NCI-H1694 (cell line): ENCODE data around the gene GGT6.

Source experiments
- DNase-seq: peaks from one replicate; lab custom pipeline; 2025; lab: John Stamatoyannopoulos, UW

Gene GGT6

DNA sequence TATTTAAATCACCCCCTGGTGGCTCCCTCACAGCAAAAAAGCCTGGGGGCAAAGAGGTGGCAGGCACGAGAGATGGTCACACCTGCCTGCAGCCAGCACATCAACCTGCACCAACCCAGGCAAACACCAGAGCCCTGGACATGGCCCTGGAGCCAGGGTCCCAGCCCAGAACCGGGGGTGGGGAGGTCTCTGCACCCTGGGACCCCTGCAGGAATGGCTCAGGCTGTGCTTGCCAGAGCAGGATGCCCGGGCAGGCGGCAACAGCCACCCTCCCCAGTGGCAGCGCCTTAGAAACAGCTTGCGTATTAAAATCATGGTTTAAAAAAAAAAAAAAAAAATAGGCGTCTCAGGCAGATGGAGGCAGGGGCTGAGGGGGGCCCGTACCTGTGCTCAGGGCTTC is 21.4 kb downstream of the GGT6 start:
- no peak for DNase-seq

DNA sequence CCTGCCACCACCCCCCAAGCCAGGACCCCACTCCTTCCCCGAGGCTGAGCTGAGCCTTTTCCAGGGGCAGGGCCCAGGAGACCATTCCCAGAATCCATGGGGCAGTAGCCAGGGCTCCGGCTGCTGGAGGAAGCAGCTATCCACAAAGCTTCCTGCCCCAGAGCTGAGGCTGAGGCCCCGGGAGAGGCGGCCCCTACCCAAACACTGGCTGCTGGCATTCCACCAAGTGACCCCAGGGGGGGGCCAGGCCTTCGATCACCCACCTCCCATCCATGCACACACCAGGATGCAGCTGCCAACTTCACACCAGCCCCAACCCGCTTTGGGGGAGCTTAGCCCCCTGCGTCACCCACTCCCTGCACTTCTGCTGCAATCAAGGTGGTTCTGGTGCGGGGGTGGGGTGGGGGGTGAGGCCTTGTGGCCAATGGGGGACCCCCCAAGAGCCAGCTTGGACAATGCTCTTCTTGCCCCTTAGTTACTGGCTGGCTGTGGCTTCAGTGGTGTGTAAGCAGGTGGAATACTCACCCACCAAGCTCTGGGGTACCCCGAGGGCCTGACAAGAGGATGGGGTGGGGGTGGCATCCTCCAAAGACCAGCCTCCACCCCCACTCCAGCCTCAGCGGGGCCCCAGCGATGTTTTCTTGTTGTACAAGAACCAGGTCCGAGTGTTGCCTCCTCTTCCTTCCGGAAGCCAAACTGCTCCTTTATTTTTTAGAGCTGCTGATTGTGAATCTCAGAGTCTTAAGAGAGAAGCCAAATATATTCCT is 22.0 kb downstream of the GGT6 start:
- no peak for DNase-seq

DNA sequence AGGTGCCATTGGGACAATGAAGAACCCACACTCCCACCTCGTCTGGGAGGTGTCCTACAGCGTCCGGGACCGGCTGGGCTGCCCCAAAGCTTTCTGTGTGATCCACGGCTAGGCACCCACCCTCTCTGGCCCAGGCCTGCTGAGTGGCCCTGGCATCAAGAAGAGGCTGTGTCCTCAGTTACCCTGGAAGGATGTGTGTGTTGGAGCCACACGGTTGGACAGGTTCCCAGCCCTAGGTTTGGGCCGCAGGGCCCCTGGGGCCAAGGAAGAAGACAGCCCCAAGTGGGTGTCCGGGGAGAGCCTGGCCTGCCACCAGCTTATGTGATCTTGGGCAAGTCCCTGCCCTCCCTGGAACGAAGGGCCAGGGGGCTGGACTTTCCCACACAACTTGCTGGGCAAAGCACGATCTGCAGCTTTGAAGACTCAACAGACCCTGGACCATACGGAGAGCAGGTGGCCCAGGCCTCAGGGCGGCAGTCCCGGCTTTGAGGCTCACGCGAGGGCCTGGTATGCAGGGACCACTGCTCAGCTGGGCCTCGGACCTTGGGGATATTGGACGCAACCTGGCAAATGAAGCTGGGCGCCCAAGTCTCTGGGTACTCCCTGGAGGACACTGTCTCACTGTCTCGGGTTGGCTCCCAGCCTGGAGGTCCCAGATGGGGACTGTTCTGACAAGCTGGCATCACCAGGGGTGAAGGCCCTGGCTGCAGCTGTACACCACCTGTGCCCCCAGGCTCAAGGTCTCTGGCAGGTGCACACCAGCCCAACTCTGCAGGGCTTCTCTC is 22.7 kb downstream of the GGT6 start:
- DNase-seq: peak; percentile 72

DNA sequence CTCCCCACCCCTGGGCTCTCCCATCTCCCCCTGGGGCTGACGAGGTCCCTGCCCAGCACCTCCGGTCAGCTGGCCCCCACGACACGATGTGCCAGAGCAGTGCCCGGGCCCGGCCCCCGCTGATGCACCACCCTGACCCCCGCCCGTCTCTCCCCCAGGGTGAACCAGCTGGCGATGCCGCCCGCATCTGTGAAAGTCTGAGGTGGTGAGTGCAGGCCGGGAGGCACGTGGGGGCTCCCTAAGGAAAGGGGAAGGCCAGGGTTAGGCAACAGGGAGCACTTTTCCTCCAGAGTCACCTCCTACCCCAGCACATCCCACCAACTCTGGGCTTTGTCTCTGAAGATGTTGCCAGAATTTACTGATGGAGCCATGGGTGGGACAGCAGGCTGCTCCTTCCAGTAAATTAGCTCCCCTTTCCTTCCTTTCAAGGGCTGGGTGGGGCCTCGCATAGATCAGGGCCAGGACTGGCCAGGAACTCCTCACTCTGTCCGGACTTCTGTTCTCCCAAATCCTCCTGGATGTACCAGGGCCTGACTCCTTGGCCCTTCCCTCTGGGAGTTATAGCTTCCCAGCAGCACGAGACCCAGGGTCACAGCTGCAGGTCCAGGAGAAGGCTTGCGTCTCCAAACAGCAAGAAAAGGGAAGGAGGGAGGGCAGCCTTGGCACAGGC is 23.5 kb downstream of the GGT6 start:
- no peak for DNase-seq

DNA sequence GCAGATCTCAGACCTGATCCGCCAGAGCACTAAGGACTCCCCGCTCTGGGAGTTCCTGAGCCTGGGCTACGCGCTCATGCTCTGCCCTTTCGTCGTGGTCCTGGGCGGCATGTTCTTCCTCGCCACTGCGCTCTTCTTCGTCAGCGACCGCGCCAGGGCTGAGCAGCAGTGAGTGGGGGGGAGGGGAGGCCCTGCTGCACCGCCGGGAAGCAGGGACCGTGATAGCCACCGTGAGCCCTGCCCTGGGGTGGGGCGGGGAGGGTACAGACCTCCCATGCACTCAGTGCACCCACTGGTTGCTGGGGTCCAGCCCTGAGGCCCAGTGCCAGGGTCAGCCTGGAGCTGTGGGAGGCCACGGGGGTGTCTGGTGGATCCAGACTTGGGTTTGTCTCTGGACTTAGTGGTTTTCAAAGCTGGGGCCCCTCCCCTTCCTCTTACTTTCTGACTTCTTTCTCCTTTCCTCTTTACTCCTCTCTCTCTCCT is 24.1 kb downstream of the GGT6 start:
- DNase-seq: no peak

DNA sequence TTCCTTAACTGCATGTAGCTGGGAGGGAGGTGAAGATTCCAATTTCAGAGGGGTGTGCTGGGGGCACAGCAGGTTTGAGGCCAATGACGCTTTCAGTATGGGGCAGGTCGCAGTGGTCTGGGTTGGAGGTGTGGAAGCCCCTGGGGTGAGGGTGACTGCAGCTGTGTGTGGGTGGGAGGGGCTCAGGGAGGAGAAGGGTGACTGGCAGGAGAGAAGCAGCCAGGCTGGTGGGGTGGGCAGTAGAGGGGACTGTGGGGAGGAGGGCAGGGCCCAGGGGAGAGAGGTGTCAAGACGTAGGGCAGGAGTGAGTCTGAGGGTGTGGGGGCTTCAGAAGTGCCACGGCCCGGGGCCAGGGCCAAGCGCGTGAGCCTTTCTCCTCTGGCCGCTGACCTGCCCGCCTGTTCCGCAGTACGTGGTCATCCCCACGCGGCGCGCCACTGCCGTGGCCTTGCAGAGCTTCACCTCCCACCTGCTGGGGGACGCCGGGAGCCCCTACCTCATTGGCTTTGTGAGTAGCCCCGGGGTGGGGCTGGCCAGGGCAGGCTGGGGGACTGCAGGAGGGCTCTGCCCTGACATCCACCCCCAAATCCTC is 24.6 kb downstream of the GGT6 start:
- no peak for DNase-seq

DNA sequence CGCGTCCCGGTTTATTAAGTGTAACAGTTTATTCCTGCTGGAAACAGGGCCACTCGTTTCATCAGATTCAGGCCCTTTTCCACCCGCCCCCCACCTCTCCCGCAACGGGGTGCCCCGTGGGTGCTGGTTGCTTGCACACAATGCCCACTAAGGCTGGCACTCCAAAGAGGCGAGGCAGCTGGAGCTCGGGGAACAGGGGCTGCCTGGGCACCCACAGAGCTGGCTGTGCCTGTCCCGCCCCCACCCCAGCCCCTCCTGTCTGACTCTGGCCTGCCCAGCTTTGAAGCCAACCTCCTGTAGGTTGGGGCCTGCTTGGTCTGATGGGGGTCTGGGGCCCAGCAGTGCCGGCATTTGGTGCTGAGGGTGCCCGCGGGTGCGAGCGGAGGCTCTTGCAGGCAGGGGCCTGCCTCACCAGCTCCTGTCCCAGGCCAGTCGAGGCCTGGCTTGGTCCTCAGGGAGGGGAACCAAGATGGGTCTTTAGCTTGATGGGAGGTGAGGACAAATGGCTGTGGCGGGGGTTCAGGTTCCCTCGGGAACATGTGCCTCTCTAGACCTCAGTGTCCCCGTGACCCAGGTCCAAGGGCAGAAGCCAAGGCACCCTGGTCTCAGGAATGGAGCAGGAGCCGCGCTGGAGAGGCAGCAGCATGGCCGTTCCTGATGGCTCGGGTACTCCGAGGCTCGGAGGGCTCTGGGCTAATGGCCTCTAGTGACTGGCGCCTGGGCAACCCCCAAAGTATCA is 25.3 kb downstream of the GGT6 start:
- no peak for DNase-seq

DNA sequence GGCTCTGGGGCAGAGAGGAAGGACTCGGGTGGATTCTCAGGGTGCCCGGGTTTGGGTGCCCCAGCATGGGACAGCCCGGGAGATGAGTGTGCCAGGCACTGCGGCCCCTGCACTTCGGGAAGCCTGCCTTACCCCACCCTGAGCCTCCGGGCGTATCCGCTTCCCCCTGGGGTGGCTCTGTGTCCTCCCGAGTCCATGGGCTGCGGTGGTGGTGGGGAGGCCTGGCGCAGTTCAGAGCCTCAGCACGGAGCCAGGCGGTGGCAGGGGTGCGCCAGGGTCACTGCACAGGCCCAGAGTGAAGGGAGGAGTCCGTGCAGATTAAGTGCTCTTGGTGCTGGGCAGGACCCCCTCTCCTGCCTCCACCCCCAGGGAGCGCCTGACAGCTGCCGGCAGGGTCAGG is 25.9 kb downstream of the GGT6 start:
- DNase-seq: no peak

DNA sequence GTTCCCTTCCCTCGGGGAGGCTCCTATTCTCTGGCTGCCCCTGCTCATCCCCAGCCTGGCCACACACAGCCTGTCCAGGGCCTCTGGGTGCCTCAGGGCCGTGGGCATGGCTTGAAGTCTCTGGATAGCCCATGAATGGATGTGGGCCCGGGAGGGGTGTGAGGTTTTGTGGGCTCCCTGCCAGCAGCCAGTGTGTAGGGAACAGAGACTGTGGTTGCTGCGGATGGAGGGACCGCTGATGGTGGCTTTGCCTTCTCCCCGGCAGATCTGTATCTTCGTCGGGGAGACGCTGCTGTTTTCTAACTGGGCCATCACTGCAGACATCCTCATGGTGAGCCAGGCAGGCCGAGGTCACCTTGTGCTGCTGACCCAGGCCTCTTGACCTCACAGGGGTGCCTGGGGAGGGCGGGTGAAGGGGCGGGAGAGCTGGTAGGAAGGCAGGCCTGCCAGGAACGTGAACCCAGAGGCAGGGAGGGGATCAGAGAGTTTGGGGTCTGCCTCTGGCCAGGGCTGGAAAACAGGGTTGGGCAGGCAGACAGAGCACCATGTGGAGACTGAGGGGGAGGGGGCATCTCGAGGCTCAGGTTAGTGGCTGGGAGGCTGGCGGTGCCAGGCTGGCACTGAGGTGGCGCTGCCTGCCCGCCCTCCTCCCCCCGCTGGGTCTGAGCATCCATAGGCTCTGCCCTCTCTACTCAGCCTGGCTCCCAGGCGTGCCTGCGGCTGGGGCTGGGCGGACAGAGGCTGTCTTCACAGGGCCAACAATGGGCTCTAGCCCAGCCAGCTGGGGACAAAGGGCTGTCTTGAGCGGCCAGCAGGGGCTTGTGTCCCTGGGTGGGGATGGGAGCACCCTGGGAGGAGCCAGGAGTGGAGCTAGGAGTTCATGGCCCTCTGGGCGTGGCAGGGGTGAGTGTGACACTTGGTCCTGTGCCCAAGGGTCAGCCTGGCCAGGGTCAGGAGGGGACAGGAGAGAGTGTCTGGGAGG is 26.6 kb downstream of the GGT6 start:
- DNase-seq: no peak

DNA sequence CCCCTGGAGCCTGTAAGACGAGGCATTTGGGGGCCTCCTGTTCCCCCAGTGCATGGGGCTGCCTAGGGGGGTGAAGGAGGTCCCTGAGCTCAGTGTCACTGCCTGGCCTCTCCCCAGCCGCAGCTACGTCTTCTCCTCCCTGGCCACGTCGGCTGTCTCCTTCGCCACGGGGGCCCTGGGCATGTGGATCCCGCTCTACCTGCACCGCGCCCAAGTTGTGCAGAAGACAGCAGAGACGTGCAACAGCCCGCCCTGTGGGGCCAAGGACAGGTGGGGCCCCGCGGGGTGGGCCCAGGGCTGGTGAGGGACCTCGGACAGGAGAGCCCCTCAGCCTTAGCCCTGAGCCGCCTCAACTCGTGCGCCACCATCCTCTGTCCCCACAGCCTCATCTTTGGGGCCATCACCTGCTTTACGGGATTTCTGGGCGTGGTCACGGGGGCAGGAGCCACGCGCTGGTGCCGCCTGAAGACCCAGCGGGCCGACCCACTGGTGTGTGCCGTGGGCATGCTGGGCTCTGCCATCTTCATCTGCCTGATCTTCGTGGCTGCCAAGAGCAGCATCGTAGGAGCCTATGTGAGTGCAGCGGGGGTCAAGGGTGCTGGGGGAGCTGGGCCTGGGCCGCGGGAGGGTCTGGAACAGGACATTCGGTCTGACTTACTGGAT is 27.4 kb downstream of the GGT6 start:
- no peak for DNase-seq

DNA sequence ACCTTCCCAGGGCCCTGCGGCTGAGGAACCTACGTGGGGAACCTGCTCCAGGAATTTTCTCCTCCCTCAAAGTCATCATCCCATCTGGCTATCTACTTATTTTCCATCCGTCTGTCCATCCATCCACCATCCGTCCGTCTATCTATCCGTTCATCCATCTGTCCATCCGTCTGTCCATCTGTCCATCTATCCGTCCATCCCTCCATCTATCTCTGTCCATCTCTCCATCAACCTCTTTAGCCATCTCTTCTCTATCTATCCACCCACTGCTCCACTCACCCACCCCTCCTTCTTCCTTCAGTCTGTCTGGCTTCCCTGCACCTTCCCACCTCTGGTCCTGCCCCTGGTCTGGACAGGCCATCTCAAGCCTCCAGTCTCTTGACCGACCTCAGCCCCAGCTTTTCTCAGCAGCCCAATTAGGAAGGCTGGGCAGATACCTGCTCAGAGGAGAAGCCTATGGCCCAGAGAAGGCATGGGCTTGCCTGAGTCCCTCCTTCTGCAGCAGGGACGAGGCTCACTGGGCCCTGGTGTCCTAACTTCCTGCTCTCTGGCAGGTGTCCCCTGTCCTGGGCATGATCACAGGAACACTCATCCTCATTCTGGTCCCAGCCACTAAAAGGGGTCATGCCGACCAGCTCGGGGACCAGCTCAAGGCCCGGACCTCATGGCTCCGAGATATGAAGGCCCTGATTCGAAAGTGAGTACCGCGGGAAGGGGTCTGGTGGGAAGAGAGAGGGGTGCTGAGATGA is 28.2 kb downstream of the GGT6 start:
- no peak for DNase-seq

DNA sequence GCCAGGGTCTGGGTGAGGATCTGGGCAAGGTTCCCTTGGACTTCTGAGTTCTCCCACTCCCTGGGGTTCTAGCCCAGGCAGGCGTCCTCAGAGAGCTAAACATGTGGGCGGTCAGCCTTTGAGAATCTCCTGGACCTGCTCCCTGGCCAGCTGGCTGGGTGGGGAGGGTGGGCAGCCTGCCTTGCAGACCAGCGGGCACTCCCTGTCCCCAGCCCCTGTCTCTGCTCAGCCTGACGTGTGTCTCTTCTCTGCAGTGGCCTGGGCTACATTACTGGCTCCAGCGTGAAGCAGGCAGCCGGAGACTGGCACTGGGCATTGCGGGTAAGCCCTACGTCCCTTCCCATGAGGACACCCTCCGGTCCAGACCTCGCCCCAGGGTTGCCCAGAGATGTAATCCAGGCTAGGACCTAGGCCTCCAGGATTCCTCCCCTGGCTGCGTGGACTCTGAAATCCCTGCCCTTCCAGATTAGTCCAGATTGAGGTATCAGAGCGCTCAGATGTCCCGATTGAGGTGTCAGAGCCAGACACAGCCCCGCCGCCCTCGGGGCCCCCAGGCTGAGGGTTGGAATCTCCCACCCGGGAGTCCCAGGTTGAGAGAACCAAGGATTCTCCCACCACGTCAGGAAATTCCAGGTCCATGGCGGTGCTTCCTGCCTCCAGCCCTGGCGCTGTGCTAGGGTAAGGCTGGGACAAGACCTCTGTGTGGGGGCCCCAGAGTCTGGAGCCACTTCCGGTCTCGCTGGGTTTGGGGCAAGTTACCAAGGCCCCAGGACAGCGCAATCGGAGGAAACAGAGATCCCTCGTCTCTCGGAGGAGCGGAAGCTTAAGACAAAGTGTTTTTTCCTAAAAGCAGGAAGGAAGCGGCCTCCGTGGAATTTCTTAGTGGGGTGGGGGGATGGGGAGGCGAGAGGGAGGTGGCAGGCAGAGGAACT is 29.3 kb downstream of the GGT6 start:
- DNase-seq: no peak

DNA sequence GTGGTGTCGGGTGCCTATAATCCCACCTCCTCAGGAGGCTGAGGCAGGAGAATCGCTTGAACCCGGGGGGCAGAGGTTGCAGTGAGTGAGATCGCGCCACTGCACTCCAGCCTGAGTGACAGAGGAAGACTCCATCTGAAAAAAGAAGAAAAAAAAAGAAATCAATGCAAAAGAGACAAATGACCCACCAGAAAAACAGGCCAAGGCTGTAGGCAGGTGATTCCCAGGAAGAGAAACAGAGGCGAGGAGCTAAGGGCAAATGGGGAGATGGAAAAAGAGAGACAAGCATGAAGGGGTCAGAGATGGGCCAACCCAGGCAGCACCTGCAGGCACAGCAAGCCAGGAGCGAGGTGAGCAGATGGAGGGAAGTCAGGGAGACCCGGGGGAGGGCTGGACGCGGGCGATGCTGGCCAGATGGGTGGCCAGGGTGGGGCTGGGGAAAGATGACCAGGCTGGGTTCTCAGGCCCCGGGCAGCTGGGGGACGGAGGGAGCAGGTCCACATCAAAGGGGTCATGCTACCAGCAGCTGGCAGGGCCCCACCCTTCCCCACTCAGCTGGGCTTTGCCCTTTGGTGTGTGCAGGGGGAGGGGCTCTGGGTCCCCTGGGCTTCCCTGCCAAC is 30.7 kb downstream of the GGT6 start:
- no peak for DNase-seq

DNA sequence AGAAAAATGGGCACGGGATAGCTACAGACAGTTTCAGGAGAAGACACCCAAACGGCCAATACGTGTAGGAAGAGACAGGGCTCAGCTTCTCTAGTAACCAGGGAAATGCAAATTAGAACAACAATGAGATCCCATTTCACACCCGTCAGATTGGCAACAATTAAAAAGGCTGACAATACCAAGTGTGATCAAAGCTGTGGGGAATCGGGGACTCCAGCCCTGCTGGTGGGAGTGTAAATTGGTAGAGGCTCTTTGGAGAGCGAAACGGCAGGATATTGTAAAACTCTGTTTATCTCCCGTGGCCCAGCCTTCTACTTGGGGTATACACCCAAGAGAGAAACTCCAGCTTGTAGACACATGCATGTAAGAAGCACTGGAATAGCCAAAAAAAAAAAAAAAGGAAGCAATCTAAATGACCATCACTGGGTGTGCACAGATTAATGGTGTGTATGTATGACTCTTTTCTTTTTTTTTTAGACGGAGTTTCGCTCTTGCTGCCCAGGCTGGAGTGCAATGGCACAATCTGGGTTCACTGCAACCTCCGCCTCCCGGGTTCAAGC is 32.7 kb downstream of the GGT6 start:
- no peak for DNase-seq

DNA sequence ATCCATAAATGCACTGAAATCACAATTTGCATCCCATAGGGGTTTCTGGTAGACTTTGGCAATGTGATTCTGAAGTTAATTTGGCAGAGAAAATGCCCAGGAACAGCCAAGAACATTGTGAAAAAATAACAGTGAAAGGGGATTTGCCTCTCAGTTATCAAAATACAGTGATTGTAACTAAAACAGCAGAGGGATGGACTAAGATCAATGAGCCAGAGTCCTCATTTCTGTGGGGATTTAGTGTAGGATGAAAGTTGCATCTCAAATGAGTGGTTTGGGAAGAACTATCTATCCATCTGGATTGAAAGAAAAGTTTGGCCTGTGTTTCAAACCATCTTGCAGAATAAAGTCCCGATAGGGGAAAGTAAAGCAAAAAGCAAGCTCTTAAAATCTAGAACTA is 33.2 kb downstream of the GGT6 start:
- no peak for DNase-seq

DNA sequence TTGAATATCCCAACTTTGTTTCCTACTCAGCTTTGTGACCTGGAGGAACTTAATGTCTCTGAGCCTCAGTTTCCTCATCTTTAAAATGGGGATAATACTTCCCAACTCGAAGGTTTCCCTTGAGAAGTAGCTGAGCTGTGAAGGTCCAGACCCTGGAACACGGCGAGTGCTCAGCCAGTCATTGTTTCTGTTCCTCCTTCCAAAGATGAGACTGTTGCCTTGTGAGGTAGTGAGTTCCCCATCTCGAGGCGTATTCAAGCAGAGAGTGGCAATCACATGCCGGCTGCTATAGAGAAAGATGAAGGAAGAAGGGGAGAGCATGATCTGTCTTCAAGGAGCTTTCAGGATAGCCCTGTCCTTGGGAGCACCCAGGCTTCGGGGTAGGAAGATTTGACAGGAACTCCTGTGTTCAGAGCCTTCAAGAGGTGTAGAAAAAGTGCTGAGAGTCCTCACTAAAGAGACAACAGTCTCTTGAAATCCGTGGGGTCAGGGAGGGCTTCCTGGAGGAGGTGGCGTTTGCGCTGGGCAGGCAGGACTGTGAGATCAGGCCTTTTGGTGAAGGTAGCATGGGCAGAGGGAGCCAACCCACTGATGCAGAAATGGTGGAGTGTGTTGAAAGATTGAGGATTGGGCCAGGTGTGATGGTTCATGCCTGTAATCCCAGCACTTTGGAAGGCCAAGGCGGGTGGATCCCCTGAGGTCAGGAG is 34.5 kb downstream of the GGT6 start:
- no peak for DNase-seq

DNA sequence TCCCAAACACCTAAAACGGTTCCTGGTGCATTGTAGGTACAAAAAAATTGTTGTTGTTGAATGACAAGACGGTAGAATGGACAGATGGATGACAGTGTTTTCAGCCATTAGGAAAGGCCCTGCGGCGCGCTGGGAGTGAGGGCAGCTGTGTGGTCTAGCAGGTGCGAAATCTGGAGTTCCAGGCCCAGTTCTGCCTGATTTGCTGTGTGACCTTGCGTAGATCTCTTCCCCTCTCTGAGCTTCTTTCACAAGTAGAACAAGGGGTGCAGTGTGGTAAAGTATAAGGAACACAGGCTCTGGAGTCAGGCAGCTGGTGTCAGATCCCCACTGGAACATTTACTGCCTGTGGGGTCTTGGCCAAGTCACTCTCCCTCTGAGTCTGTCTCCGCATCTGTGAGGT is 36.4 kb downstream of the GGT6 start:
- no peak for DNase-seq
